GM21825 (cell line): ENCODE results near the gene CPNE9.

ENCODE experiments used
- ATAC-seq: cut with Tn5 transposase; IDR thresholded peaks from one replicate; pipeline ENCODE4 v1.9.1; 2021; ENCODE audit warnings: mild to moderate bottlenecking, moderate library complexity; ENCODE audit not compliant: unreplicated experiment

Gene CPNE9

DNA sequence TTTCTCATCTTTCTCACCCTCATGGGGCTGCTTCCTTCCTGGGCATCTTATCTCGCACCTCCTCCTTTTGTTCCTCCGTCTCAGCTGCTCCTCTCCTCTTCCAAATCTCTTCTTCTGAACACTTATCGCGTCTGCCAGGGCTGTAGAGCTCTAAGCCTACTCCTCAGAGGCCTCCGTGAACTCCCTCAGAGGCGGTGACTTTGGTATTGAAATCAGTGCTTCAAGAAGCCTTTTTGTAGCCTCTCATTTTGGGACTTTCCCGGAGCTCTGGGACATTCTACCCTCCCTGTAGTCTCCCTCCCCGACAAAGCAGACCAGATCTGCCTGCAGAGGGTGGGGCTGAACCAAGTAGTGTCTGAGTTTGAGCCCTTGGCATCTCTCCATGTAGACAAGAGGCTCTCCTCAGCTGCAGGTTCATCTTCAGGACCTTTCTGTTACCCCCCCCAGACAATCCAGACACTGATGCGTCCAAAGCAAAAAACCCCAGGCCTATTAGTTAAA is 17.5 kb upstream of the CPNE9 start:
- ATAC-seq: no peak

DNA sequence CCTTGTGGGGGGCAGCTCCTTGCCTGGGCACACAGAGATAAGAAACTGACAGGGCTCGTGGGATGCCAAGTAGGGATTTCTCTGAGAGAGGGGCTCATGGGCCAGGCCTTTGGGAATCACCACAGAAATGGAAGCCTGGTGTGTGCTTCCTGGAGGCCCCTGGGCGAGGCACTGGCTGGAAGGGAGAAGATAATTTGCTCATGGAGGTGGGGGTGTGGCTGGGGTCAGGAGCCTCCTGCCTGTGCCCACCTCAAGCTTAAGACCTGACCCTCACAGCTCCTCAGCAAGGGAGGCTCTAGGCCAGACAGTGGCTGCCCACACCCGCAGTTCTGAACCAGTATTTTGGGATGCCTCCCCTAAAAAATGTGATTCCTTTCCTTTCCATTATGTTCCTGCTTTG is 16.9 kb upstream of the CPNE9 start:
- ATAC-seq: no peak

DNA sequence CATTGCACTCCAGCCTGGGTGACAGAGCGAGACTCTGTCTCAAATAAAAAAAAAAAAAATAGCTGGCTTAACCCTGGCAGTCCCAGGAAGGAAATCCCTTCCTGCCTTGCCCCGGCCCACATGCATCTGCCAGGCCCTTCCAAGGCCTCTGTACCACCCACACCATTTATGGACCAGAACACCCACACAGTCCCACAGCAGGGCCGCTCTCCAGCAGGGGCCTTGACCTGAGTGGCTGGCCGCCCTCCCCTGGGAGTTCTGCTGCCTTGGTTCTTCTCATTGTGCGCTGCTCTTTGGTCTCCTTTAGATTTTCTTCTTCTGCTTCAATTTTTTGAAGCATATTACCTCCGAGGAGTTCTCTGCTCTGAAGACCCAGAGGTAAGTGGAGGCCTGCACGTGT is 16.1 kb upstream of the CPNE9 start:
- no peak for ATAC-seq

DNA sequence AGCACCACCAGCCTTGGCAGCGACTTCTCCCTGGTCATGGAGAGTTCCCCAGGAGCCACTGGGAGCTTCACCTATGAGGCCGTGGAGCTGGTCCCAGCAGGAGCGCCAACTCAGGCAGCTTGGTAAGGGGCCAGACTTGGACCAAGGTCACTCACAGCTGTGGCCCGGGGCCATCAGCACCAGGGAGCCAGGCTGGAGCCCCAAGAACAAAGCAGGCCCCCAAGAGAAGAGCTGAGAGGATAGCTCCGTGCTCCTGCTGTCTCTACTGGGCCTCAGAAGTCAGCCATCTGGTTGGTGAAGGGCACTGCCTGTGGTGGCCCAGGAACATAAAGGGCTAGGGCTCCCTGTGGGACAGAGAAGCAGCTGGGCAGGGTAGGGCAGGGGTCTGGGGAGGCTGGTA is 14.7 kb upstream of the CPNE9 start:
- no peak for ATAC-seq

DNA sequence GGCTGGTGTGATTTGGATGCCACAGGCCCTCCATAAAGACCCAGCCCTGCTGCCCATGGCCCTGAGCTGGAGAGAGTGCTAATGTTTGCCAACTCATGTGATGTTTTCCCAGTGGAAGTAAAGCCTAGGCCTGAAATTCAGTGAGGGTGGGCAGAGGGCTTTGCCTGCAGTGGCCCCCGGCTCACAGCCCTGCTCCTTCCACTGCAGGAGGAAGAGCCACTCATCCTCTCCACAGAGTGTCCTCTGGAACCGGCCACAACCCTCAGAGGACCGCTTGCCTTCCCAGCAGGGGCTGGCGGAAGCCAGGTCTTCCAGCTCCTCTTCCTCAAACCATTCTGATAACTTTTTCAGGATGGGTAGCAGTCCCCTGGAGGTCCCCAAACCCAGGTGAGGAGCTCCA is 13.9 kb upstream of the CPNE9 start:
- no peak for ATAC-seq

DNA sequence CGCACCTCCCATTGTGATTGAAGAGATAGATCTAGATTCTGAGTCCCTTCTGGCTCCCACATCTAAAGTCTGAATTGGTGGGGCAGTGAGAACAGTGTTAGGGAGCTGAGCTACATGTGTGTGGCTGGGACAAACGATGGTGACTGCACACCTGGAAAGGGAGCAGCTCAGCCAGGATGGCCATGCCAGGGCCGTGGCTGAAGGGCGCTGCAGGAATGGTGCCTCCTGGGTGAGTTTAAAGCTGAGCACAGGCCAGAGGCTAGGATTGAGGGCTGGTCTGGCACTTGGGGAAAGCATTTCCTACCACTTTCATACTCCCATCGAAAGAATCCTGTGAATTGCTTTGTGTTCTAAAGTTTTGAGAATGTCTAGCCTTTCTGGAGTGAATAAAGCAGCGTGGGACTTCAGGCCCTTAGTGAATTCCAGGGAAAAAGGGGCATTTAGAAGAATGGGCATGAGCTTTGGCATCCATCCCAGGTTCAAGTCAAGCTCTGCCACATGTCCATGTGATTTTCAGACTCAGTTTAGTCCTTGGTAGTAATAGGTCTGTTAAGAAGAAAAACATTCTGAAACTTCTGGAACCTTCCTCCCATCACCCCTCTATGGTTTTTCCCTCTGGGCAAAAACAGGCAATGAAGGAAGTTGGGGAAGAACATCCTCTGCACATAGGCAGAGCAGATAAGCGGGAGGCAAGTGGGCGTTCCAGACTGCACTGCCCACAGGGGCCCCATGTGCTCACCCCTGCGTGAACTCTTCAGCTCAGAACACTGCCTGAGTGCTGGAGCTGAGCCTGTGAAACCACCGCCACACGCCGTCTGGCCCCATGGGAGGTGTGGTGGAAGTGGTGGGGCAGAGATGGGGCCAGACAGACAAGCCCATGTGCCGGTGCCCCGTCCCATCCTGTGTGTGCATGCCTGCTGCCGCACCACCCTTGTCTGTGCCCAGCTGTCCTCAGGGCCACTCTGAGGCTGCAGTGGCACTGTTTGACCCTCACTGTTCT is 12.9 kb upstream of the CPNE9 start:
- peak; percentile 98 for ATAC-seq

DNA sequence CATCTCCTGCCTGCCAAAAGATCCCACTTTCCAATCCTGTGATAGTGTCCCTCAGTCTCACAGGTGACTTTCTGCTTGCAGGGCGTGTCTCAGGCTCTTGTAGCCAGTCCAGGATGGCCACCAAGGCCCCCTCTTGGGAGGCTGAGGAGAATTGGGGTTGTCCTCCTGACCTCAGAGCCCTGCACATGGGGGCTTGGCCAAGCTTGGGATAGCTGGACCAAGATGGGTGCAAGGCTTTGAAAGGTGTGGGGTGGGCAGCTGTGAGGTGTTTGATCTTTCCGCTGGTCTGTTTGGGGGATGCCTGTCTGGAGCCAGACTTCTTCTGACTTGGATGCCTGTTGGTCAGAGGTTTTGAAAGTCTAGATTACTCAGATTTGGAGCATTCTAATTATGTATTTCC is 12.0 kb upstream of the CPNE9 start:
- ATAC-seq: no peak

DNA sequence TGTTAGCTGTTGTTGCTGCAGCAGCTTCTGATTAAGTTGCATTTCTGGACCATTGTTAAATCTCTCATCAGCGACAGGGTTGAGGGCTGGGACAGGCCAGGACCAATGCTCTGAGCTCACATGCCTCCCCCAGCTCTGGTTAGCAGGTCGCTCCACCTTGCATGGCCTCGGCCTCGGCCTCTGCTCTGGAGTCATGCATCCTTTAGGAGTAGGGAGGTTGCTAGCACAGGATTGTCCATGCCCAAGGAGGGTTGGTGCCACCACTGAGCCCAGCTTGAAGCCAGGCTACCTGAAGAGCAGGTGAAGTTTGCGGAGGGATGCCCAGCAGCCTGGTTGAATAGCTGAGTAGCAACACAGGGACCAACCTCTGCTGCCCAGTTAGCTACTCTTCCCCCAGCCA is 11.2 kb upstream of the CPNE9 start:
- no peak for ATAC-seq

DNA sequence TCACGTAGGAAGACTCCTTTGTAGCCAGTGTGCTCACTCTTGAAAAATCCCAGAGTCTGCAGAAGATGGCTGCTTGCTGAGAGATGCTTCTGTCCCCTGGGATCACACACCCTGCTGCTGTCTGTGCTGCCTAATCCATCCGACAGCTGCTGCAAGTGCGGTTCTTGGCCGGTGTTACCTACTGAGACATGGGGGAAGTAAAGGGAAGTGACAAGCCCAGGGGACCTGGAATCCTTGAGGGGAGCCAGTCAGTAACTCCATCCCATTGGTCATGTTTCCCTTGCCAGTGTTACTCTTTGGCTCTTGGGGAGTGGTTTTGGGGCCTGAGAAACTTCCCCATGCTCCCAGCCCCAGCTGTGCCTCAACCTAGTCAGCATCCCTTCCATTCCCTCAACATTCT is 8.3 kb upstream of the CPNE9 start:
- no peak for ATAC-seq

DNA sequence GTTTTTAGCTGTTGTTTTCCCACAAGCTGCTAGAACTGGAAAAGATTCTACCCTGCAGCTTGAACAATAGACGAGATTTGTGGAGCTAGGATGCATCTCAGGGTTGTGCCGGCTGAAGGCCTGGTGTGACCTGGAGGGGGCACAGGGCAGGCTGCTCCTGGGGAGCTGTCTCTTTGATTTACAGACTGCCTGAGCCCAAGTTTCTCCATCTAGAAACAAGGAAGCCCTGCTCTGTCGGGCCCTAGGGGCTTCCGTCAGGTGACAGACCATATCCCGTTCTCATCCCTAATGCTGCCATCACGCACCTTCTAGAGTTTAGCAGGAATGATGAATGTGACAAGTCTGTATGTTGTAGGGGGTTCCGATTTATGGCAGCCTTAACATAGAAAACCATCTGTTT is 7.9 kb upstream of the CPNE9 start:
- ATAC-seq: no peak

DNA sequence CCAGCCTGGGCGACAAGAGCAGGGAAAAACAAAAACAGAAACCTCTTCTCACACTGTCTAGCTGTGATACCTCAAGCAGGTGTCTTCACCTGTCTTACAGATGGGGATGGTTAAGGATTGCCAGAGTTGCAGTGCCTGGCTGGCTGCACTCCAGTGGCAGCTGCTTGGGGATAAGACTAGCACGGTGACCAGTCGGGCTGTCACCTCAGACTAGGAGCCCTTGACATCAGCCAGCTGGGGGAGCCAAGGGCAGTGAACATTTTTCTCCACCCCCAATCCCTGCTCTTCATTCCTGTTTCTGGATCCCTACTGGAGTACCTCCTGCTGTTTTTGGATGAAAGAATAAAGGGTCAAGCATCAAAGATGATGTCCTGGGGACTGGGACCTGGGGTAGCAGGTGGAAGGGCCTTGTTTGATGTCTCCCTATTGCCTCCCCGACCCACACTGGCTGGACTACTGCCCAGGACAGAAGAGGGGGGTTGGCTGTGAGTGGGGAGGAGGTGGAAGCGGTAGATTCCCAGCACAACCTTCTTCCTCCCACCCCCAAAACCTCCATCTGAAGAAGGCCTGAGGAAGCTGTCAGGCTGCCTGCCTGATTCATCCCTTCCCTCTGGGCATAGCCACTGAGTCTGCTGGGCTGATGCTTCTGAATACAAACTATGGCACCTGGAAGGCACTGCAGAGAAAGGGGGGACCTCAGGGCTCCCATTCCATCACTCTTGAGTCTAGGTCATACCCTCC is 7.0 kb upstream of the CPNE9 start:
- no peak for ATAC-seq

DNA sequence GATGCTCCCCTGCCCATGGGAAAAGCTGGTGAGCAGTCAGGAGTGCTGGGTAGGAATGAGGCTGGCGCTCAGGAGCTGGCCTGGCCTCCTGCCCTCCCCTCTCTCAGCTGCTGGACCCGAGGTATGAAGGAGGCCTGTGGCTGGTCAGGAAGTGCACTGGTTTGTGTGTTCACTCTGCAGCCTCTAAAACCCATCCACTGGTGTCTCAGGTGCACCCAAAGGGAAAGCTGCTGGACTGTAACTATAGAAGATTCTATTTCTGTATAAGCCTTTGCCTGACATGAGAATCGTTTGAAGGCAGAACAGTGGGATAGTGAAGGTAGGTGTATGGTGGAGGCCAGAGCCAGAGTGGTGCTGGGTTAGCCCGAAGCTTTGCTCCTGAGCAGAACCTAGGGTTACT is 5.7 kb upstream of the CPNE9 start:
- no peak for ATAC-seq

DNA sequence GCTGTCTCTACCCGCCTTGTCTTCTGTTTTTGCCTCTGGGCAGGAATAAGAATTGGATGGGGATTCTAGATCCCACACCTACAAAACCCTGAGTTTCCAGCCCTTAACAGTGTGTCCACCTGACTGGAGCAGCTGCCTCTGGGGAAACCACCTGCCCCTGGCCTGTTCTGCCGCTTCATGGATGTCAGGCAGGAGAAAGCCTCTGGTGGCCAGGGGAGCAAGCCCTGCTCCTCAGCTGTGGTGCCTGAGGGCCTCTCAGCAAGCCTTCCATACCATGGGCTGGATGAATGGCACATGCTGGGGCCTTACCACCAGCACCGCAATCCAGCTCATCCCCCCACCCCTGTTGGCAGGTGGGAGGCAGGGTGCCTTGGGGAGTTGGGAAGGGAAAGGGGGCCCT is 5.3 kb upstream of the CPNE9 start:
- ATAC-seq: no peak

DNA sequence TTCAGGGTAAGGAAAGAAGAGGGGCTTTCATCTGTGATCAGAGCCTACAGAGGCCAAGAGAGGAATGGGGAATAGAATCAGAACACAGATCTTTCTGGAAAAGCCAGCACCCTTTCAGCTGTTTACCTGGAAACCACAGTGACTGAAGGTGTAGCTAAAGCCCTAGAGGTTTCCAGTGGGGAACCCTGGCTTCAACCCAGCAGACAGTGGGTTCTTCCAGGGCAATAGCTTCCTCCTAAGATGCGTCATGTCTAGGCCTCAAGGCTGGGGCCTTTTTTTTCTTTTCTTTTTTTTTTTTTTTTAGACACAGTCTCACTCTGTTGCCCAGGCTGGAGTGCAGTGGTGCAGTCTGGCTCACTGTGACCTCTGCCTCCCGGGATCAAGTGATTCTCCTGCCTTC is 3.1 kb upstream of the CPNE9 start:
- ATAC-seq: no peak

DNA sequence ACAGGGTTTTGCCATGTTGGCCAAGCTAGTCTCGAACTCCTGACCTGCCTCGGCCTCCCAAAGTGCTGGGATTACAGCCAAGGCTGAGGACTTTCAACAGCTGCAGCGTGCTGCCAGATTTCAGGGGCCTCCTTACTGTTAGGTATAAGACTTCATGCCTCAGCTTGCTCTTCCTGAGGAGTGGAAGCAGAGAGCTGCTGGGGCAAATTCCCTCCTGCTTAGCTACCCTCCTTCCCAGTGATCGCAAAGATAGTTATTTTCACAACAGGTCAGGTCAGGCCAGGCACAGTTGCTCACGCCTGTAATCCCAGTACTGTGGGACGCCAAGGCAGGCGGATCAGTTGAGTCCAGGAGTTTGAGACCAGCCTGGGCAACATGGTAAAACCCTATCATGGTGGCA is 2.6 kb upstream of the CPNE9 start:
- ATAC-seq: no peak

DNA sequence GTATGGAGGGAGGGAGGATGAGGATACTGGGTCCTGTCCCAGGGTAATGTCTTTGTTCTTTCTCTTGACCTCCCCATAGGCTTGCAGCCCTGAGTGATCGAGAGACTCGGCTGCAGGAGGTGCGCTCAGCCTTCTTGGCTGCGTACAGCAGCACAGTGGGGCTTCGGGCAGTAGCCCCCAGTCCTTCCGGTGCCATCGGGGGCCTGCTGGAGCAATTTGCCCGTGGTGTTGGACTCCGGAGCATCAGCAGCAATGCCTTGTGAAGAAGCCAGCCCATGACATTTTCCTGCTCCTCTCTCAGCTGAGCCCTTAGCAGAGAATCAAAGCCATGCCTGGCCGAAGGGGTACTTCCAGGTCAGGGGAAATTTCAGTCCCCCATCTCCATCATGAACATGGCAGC is 1.9 kb upstream of the CPNE9 start:
- no peak for ATAC-seq

DNA sequence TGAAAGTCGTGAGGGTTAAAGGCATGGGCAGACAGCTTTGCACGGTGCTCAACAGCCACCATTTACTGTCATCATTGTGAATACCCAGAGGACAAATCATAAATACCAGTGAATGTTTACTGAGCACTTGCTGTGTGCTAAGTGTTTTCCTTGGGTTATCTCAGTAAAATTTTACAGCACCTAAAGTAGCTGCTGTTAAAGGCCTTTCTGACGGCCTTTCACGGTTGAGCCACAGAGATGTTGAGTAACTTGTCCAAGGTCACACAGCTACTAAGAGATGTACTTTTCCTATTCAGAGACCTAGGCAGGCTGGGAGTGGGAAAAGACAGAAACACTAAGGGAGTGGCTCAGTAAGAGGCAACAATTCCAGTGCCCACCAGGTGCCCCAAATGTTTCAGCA is 393 bp upstream of the CPNE9 start:
- ATAC-seq: no peak

DNA sequence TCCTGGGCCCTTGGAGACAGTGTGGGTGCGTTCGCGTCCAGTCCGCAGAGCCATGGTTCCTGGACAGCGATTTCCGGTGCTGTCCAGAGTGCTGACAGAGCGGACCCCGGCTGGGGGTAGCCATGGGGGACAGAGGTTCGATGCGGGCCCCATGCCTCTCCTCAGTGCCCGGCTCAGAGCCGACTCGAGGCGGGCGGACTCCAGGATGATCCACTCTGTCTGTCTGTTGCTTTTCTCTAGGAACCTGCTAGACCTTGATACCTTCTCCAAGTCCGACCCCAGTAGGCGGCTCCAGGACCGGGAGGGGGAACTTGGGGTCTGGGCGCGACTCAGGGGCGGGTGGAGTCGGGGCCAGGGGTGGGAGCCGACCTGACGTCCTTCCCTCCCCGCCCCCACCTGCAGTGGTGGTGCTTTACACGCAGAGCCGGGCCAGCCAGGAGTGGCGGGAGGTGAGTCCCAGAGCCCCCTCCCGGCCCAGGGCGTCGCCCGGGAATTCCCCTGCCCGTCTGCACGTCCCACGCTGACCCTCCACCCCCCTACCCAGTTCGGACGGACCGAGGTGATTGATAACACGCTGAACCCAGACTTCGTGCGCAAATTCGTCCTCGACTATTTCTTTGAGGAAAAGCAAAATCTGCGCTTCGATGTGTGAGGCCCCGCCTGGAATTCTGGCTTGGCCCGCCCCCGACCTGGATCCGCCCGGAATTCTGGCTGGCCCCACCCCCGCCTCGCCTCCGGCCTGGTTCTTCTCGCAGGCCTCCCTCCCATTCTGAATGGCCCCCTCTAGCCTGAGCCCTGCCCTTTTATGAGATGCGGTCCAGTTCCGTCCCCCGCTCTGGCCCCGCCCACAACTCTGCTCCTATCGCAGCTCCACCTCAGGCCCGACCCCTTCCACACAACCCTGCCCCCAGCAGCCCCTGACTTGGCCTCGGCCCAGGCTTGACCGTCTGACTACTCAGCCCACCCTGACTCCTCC is 1.0 kb downstream of the CPNE9 start:
- ATAC-seq: no peak

DNA sequence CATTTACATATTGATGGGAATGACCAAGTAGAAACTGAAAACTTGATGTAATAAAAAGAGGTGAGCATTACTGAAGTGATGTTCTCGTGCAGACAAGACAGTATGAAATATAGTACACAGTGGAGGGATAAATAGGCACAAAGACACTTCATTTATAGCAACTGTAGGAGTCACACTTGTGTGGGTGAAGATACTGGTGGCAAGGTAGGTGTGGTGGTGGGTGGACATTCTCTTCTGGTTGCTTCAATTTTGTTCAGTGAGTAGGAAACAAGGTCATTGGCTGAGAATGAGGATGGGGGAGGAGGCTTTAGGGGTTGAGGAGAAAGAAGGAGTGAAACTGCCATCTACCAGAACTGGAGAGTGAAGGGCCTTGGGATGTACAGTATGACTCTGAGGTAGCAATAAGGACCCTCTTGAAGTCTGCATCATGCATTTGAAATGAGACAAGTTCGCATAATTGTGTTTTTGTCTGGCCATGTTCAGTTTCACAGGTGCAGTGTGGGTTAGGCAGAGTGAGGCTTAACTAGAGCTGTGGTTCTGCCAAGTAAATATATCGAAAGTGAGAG is 6.6 kb downstream of the CPNE9 start:
- ATAC-seq: no peak

DNA sequence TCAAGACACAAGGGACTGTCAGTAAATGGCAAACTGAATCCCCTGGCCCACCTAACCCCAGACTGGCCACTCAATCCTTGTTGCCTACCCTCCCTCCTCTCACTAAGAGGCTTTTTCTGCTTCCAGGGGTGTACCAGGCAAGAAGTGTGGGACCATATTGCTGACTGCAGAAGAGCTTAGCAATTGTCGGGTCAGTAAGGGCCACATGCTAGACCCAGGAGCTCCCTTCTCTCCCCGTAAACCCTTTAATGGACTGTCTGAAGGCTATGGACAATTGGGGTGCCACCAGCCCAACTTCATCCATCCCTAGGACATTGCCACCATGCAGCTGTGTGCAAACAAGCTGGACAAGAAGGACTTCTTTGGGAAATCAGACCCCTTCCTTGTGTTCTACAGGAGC is 8.8 kb downstream of the CPNE9 start:
- no peak for ATAC-seq

DNA sequence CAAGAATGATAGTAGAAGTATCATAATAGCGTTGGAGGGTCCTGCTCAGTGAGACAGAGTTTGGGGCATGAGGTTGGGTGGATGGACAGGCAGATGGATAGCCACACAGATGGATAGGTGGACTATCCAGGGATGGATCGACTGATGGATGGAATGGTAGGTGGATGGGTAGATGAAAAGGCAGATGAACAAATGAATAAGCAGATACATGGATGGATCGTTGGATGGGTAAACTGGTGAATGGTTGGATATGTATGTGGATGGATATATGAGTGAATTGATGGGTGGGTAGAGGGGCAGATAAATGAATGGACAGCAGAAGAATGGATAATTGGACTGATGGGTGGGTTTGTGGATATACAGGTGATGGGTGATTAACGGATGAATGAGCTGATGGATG is 9.5 kb downstream of the CPNE9 start:
- no peak for ATAC-seq
